Colonic mucosa (tissue), 4 donors: Measurements from ENCODE around the gene VPS37C. TPM values are rescaled to one million over a fixed set of nuclear protein-coding genes. Genes with fewer than 3 reads are reported as not detected.
"Not testable (repeated sequence)": the region's sequence is repeated elsewhere in the genome, so short reads cannot be mapped to it uniquely, and the experiment has no call there.

Source experiments
- DNase-seq: peaks from one replicate; pipeline ENCODE4 v3.0.0-alpha.2; 2020
- H3K27ac ChIP-seq: fragments of 200-600 bp; one replicate; pipeline ENCODE4 v1.8.0; 2021
- H3K27me3 ChIP-seq: fragments of 200-600 bp; one replicate; pipeline ENCODE4 v1.8.0; 2021
- H3K36me3 ChIP-seq: fragments of 200-600 bp; one replicate; pipeline ENCODE4 v1.8.0; 2021
- H3K4me1 ChIP-seq: fragments of 200-600 bp; one replicate; pipeline ENCODE4 v1.8.0; 2021; ENCODE audit warnings: mild to moderate bottlenecking
- H3K4me3 ChIP-seq: fragments of 200-600 bp; one replicate; pipeline ENCODE4 v1.8.0; 2021
- H3K9ac ChIP-seq, 2 donors: one replicate each; pipeline ENCODE4 v1.7.0; 2013; ENCODE audit warnings: control low read depth in 2 of 2, low read depth in 2 of 2, low read length in 2 of 2
- H3K9me3 ChIP-seq: fragments of 200-600 bp; one replicate; pipeline ENCODE4 v1.8.0; 2021
- CTCF ChIP-seq: fragments of 200-600 bp; IDR thresholded peaks from one replicate; pipeline ENCODE4 v1.8.0; 2022; ENCODE audit warnings: antibody characterized with exemption, mild to moderate bottlenecking
- intact Hi-C: fragments of 100-400 bp; cut with DNase I; formaldehyde crosslinking; loops from one replicate; pipeline ENCODE4 v1.14.1; 2022
- total RNA-seq, 2 donors: library from RNA; stranded (reverse); fragmentation: NEBNext Ultra II Directional in 1 of 2; extraction: Animal tissue kit (Norgen Biotek cat#: 25700) in 1 of 2; gene quantifications; one replicate each; pipeline ENCODE4 v1.2.1, GENCODE V29; 2021
- donor health status: healthy.
- donor health status: DM: no; HTN: no; CAD: no.
- donor health status: DM: no; HTN: no; CAD: no.

VPS37C gene
- total RNA-seq, 2 donors from 2014 or later: 26.8 to 35.4 TPM

- no peaks in the 10 kb centered on the region for H3K4me1 ChIP-seq
- no peaks in the 10 kb centered on the region for H3K36me3 ChIP-seq
- no peak for DNase-seq
- no peak for TF ChIP-seq CTCF
- H3K4me3 ChIP-seq: no peak overlapping the region
- H3K27ac ChIP-seq: no peak overlapping the region
- no peak overlapping the region for H3K9ac ChIP-seq
- no peaks in the 10 kb centered on the region for H3K9me3 ChIP-seq
- intact Hi-C loops: no loop called here
- H3K27me3 ChIP-seq: no peaks in the 10 kb centered on the region
These were observed 57.3 kb downstream of the VPS37C start for GRCh38 chr11:61103851-61104423.

- H3K27ac ChIP-seq: peak overlapping the region; percentile 40
These were observed 58.3 kb downstream of the VPS37C start for GRCh38 chr11:61102667-61103571.

GRCh38 chr11:61098778-61099177, 62.4 kb downstream of the VPS37C start:
- H3K27ac ChIP-seq: no peak overlapping the region
- H3K4me3 ChIP-seq: no peak overlapping the region
- no peak for DNase-seq
- intact Hi-C loops: no loop called here
- H3K9ac ChIP-seq: no peak overlapping the region
- no peak for TF ChIP-seq CTCF
- no peaks in the 10 kb centered on the region for H3K9me3 ChIP-seq
- no peaks in the 10 kb centered on the region for H3K27me3 ChIP-seq
- no peaks in the 10 kb centered on the region for H3K36me3 ChIP-seq
- no peaks in the 10 kb centered on the region for H3K4me1 ChIP-seq

More at GRCh38 chr11:61102667-61103571, 58.3 kb downstream of the VPS37C start:
- DNase-seq: no peak
- intact Hi-C loops: no loop called here
- H3K9me3 ChIP-seq: no peaks in the 10 kb centered on the region
- peak overlapping the region in 1 of 2 donors; percentile 47 for H3K9ac ChIP-seq
- H3K36me3 ChIP-seq: no peaks in the 10 kb centered on the region
- H3K4me3 ChIP-seq: peak overlapping the region; percentile 2
- no peaks in the 10 kb centered on the region for H3K27me3 ChIP-seq
- no peaks in the 10 kb centered on the region for H3K4me1 ChIP-seq
- no peak for TF ChIP-seq CTCF

GRCh38 chr11:61098261-61098660, 63.0 kb downstream of the VPS37C start:
- H3K27me3 ChIP-seq, DNase-seq, intact Hi-C loops, H3K9ac ChIP-seq, H3K4me1 ChIP-seq, H3K27ac ChIP-seq, H3K36me3 ChIP-seq, H3K4me3 ChIP-seq, H3K9me3 ChIP-seq: not testable (repeated sequence)

- H3K27me3 ChIP-seq: no peaks in the 10 kb centered on the region
- H3K27ac ChIP-seq: no peak overlapping the region
- no peak overlapping the region for H3K4me3 ChIP-seq
- no peak overlapping the region for H3K9ac ChIP-seq
- no peak for DNase-seq
- no peaks in the 10 kb centered on the region for H3K36me3 ChIP-seq
- TF ChIP-seq CTCF: no peak
- H3K4me1 ChIP-seq: no peaks in the 10 kb centered on the region
- intact Hi-C loops: no loop called here
- H3K9me3 ChIP-seq: no peaks in the 10 kb centered on the region
These were observed 66.2 kb downstream of the VPS37C start for GRCh38 chr11:61095021-61095420.

- H3K27ac ChIP-seq, H3K36me3 ChIP-seq, H3K9ac ChIP-seq, H3K27me3 ChIP-seq, DNase-seq, intact Hi-C loops, H3K4me1 ChIP-seq, H3K9me3 ChIP-seq, H3K4me3 ChIP-seq: not testable (repeated sequence)
These were observed 67.1 kb downstream of the VPS37C start for GRCh38 chr11:61094167-61094566.
